ENCODE measurements around the gene PAQR5.
"Not testable (repeated sequence)": the region's sequence is repeated elsewhere in the genome, so short reads cannot be mapped to it uniquely, and the experiment has no call there.

The PAQR5 gene

GRCh38 chr15:69351333-69351732 lies 52.6 kb downstream of the PAQR5 start:
- DNase-seq (ENCODE audit: low read depth, low spot score), result no peak

- no peak for DNase-seq (ENCODE audit: low read depth, low spot score)
Measured at GRCh38 chr15:69351884-69352283, 53.2 kb downstream of the PAQR5 start.

GRCh38 chr15:69357773-69358771 lies 59.4 kb downstream of the PAQR5 start:
- DNase-seq (ENCODE audit: low read depth, low spot score), result peak; percentile 51

GRCh38 chr15:69358850-69359249 lies 60.1 kb downstream of the PAQR5 start:
- DNase-seq (ENCODE audit: low read depth, low spot score), result no peak

GRCh38 chr15:69359722-69360121 lies 61.0 kb downstream of the PAQR5 start:
- DNase-seq (ENCODE audit: low read depth, low spot score), result no peak

- no peak for DNase-seq (ENCODE audit: low read depth, low spot score)
Measured at GRCh38 chr15:69360642-69361041, 61.9 kb downstream of the PAQR5 start.

- DNase-seq (ENCODE audit: low read depth, low spot score), result no peak
Measured at GRCh38 chr15:69367236-69367635, 68.5 kb downstream of the PAQR5 start.

- no peak for DNase-seq (ENCODE audit: low read depth, low spot score)
Measured at GRCh38 chr15:69369631-69370030, 70.9 kb downstream of the PAQR5 start.

GRCh38 chr15:69373406-69373805 lies 74.7 kb downstream of the PAQR5 start:
- DNase-seq (ENCODE audit: low read depth, low spot score), result no peak

- no peak for DNase-seq (ENCODE audit: low read depth, low spot score)
Measured at GRCh38 chr15:69375151-69375790, 76.6 kb downstream of the PAQR5 start.

GRCh38 chr15:69377216-69377970 lies 78.7 kb downstream of the PAQR5 start:
- DNase-seq (ENCODE audit: low read depth, low spot score), result no peak

- DNase-seq (ENCODE audit: low read depth, low spot score), result no peak
Measured at GRCh38 chr15:69380100-69380725, 81.5 kb downstream of the PAQR5 start.

GRCh38 chr15:69380726-69381105 lies 82.0 kb downstream of the PAQR5 start:
- DNase-seq (ENCODE audit: low read depth, low spot score), result no peak

GRCh38 chr15:69382176-69382575 lies 83.5 kb downstream of the PAQR5 start:
- not testable (repeated sequence) for DNase-seq (ENCODE audit: low read depth, low spot score)

GRCh38 chr15:69384066-69384465 lies 85.4 kb downstream of the PAQR5 start:
- DNase-seq (ENCODE audit: low read depth, low spot score), result not testable (repeated sequence)

GRCh38 chr15:69384626-69385598 lies 86.2 kb downstream of the PAQR5 start:
- no peak for DNase-seq (ENCODE audit: low read depth, low spot score)

GRCh38 chr15:69385831-69386230 lies 87.1 kb downstream of the PAQR5 start:
- DNase-seq (ENCODE audit: low read depth, low spot score), result no peak

GRCh38 chr15:69386284-69386683 lies 87.6 kb downstream of the PAQR5 start:
- no peak for DNase-seq (ENCODE audit: low read depth, low spot score)

GRCh38 chr15:69388260-69388705 lies 89.6 kb downstream of the PAQR5 start:
- no peak for DNase-seq (ENCODE audit: low read depth, low spot score)

GRCh38 chr15:69389426-69389825 lies 90.7 kb downstream of the PAQR5 start:
- DNase-seq (ENCODE audit: low read depth, low spot score), result no peak

Measured in smooth muscle cell of the brain vasculature (primary cell).